ENCODE data around the gene IGSF8.

GRCh38 chr1:160108888-160109662 lies 10.7 kb upstream of the IGSF8 start:
- TF ChIP-seq POLR2A (IDR thresholded peaks at IDR 0.05) (no peak), CTCF (IDR thresholded peaks at IDR 0.05) (no peak)

Data from vagina (tissue), 2 donors.